NAMALWA (cell line): ENCODE data around the gene TMEM178A.

Source experiments
- DNase-seq: peaks from one replicate; pipeline ENCODE4 v3.0.0-alpha.2; 2015; ENCODE audit warnings: low spot score

The TMEM178A gene

DNA sequence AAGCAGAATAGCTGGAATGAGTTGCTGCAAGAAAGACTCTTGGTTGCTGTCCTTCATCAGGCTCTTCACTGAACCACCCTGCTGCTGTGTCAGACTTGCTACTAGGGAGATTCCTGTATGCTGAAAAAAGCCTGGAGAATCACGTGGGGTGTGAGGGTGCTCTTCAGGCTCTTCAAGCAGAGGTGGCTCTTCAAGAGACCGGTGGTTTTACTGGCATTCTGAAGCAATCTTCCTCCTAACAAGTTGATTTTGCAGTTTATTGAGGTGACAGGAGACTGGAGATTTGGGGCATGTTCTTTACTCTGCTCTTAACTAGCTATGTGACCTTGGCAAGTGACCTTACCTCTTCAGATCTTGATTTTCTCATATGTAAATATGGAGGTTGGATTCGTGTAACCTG is 14.1 kb downstream of the TMEM178A start:
- DNase-seq = no peak

DNA sequence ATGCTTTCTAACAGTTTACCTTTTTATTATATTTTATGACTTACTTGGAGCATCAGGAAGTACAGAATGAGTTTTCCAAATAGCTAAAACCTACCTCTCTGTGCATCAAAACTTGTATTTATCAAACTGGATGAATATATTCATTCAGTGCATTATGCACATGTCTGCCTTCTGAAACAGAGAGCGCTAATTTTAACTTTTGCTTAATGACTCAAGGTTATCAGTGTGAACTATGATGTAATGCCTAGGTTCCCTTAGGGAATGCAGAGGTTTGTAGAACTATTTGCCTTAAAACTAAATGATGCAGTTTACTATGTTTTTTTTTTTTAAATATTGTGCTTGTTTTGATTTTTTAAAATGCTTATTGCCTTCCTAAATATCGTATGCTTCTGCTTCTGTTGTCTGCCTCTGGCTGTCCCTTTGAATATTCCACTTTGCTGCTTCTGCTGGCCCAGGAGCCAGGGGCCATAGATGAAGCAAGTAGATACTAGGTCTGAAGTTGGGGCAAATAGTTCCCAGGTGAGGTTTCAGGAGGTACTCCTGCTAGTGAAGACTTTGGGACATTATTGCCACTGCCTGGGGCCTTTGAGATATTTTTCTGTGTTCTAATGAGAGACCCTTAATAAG is 16.5 kb downstream of the TMEM178A start:
- DNase-seq = no peak

DNA sequence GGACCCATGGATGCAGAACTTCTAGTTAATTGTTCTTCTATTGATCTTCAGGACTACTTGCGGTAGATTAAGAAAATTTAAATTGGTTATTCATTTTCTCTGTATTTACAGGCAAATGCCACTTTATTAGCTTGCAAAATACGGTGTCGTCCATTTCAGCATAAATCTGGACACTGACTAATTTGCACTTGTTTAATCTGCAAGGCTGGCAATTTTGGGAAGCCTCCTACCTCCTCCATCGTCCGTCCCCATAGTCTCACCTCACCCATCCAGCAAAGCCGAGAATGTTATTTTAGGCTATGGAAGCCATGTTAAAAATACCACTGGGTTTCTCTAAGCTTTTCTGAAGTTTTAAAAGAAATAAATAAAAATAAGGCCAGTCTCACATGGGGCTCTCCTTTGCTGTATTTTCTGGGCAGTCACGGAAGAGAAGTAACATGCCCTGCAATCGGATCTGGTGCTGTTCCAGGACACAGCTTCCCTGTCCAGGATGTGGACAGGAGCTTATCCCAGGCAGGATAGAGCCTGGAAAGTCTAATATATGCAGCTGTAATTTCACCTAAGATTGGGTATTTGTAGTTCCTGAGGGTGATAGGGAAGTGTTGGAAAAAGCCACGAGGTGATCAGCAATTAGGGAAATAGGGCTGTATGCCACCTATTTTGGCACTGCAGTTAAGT is 17.4 kb downstream of the TMEM178A start:
- DNase-seq = no peak

DNA sequence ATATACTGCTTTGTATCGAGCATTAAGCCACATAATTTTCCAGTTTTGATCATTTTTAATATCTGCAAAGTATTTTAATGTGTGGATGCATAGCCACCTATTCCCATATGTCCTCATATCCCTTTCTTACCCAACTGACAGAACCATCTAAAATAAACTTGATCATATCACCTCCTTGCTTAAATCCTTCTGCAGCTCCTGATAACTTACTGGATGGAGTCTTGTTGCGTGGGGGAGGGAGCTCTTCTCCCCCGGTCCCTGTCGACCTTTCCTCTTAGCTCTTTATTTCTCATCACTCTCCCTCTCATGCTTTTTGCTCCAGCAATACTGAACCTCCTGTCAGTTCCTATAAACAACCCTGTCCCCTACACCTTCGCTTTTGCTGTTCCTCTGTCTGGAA is 18.7 kb downstream of the TMEM178A start:
- DNase-seq = no peak

DNA sequence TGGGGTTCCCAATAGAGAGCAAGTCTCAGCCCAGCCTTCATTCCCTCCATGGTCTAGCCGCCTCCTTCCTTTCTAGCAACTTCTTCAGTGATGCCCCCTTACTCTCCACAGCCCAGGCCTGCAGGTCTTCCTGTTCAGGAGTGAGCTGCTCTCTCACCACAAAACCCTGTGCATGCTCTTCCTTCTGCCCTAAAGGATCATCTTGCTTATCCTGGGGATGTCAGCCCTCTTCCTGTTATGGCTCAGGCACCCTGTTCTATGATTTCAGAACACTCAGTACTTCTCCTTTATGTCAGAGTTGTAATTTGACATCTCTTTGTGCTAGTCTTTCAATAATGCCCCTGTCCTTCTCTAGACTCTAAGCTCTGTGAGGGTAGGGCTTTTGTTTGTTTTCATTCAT is 19.4 kb downstream of the TMEM178A start:
- no peak for DNase-seq

DNA sequence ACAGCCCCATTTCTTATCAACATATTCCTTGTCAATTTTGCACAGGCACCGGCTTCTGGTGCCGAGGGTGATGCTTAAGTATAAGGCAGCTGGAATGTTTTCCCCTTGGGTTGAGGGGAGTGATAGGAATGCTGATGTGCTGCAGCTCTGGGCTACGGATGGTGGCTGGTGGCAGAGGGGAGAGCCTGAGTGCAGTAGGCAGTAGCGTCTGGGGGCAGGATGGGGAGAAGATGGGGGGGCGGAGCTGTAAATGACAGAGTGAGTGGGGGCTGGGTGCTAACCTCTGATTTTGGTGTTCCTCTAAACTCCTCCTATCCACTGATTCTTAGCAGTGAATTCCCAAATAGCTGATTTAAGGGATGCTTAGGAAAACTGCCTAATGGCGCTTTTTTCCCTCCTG is 20.7 kb downstream of the TMEM178A start:
- no peak for DNase-seq

DNA sequence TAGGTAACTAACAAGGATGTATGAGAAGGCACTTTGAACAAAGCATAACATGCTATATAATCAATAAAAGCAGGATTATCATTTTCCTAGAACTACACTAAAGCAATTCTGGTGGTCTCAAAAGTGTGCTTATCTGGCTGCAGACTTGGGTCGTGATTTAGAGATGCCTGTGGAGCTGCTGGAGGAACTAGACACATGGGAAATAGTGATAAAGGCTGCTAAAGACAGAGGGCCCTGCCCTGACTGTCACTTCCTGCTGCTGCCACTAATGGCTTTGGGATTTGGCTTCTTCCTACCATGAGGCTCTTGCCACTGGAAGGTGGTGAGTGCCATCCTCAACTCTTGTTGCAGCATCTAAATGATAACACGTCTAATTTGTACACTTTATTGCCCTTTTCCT is 22.5 kb downstream of the TMEM178A start:
- DNase-seq = no peak

DNA sequence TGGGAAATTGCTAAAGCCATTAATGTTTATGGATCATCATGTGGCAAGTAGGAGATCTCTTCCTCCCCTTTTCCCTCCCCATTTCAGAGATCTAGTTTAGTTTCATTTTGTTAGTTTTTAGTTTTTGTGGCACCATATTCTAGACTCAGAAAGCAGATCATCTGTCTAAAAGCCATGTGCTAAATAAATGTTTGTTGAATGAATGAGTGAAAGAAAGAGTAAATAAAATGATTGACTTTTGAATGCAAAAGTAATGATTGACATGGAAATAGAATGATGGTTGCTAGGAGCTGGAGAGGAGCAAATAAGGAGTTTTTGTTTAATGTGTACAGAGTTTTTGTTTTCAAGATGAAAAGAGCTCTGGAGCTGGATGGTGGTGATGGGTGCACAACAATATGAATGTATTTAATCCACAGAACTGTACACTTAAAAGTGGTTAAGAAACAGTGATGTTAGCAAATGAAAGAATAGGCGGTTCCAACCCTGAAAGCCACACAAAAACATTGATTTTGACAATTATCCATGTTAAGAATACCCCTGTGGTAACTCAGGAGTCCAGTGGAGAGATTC is 23.6 kb downstream of the TMEM178A start:
- DNase-seq = no peak

DNA sequence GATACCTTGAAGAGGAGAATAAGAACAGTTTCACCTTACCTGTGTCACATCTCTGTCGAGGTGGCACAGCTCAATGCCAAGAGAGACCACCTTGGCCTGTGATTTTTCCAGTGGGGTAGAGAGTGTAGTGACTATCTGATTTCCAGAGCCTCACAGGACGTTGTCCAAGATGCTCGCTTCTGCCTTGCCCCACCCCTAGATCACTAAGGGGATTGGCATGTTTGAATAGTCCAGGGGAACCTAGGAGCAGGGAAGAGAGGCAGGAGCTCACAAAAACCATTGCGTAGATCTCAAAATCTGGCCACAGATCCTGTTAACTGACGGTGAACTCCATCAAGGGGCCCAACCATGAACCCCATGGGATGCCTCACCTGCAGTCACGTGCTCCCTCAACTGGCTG is 24.2 kb downstream of the TMEM178A start:
- no peak for DNase-seq

DNA sequence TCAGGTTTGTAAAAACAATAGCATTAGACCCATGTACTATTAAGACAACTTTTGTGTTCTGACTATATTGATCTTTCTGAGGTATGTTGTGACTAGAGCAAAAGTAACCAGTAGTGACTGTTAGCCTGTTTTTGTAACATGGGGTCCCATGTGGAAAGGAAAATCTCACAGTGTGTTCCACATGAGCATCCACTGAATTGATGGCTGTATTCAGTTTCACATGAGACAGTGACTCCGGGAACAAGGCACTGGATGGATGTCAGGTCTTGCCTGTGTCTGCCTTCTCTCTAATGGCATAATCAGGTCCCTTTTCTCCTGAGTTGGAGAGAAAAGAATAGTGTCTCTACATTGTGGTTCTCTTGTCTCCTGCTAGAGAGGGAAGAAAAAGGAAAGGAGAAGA is 27.5 kb downstream of the TMEM178A start:
- no peak for DNase-seq

DNA sequence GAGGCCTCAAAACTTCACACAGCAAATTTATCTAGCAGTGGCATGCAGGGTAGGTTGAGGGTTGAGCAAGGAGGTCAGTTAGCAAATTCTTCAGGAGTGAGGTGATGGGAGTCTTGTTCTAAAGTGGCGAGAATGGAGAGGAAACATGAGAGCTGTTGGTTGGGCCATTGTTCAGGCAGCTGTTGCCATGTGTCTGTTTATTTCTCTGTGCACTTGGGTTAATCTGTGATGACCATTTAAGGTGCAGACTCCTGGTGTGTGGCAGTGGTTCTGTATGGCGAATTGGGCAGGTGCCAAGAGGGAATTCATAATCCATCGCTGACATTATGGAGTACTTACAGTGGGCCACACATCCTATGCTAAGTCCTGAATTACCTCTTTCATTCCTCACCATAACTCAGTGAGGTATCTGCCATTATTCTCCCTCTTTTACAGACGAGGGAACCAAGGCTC is 30.4 kb downstream of the TMEM178A start:
- DNase-seq = no peak

DNA sequence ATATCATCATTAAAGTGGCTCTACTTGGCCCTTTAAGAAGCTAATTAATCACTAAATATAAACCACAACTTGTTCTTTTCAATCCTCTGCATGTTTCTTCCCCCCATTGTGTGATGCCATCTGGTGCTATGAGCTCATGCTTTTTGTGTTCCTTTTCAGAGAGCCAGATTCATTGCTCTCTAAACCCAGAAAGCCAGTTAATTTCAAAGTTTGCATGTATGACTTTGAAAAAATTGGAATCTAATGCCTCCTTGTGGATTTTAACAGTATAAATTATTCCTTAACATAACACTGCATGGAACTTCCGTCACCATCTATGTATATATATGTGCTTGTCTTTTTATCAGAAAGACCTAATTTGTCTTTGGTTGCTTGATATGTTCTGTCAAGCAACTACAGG is 31.1 kb downstream of the TMEM178A start:
- DNase-seq = peak; percentile 13

DNA sequence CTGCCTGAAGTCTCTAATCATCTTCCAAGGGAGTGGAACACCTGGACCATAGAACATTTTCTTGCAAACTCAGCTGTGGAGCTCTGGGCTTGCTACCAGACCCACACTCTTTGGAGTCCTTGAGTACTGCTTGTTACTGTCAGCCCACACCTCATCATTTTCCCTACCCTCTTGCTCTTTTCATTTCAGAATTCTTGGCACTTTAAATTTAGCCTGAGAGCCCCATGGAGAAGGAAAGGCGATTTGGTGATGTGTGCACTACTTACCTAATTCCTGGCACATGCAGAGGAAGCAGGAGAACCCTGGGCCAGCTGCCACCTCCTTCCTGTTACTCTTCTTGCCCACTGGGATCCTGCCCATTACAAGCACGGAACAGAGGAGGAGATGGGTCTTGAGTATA is 31.7 kb downstream of the TMEM178A start:
- no peak for DNase-seq

DNA sequence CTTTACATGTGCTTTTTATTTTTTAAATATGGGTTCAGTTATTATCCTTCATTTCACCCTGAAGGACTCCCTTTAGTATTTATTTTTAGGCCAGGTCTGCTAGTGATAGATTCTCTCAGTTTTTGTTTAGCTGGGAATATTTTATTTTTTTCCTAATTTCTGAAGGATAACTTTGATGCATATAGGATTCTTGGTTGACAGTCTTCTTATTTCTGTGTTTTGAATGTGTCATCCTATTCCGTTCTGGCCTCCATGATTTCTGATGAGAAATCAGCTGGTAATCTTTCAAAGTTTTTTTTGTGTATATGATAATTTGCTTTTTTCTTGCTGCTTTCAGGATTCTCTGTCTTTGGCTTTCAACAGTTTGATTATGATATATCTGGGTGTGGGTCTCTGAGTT is 35.4 kb downstream of the TMEM178A start:
- DNase-seq = no peak

DNA sequence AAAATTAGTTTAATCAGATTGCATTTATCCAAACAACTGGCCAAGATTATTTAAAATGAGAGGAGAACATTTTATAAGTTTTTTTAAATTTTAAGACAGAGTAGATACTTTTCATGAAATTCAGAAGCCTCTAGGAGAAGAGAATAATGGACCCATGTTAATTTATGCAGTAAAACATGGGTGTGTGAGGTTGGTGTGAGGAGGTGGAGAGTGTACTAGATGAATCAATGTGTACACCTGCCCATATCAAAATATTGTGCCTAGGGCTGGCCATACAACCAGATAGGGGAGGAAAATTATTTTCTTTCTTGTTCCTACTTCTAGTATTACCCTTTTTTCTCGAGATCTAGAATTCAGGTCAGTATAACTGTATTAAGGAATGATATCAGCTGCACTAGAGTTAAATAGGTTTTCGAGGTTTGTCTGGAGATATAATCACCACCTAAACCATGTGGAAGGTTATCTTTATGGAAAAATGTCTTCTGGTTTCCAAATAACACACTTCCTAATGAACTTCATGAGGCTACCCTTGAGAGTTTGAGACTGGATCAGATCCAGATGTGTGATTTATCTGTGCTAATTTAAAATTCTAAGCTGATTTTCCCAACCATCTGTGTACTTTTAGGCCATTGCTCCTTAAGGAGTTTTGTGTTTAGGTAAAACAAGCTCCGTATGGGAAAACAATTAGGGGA is 37.6 kb downstream of the TMEM178A start:
- DNase-seq = no peak

DNA sequence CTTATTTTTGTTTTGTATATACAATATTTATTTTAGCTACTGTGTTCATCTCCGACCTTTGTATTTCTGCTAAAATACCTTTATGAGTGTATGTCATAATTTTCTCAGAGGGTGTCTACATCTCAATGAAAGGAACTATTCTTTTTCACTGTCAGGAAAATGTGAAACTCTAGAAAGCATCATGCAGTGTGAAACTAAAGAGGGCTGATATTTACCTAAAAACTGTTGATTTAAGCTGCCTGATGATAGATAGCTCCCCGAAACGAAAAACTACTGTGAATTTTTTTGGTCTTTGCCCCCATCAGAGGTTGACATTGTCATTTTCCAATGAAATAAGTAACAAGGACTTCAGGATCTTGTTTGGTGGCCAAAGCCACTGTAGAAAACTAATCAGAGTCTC is 38.8 kb downstream of the TMEM178A start:
- no peak for DNase-seq

DNA sequence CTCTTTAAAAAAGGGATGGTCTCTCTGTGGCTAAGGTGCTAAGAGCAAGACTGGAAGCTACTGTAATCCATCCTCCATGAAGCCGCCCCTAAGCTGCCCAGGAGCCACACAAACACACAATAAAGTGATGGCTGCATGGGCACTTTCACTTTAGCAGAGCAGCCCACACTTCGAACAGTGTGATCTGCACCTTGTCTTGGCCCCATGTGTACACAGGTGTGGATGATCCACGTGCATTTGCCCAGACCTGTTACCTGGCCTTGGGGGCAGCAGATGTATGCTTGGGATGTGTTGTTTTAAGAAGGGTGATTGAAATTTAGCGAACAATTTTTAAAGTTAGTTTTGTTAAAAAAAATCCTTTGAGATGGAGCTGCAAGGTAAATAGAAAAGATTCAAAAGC is 39.9 kb downstream of the TMEM178A start:
- DNase-seq = no peak

DNA sequence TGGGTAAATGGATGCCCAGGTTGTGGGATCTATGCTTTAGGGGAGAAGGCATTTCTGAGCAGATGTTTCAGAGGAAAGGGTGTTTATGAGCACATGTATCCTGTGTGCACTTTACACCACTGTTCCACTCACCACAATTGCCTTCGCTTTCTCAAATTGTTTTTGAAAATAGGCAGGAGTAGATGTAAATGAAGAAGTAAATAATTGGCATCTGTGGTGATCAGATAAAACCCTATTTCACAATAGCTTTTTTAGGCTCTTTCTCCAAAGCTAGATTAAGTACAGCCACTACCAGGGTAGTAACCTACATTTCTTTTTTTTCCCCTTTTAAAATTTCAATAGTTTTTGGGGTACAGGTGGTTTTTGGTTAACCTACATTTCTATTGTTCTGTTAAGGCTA is 40.6 kb downstream of the TMEM178A start:
- no peak for DNase-seq

DNA sequence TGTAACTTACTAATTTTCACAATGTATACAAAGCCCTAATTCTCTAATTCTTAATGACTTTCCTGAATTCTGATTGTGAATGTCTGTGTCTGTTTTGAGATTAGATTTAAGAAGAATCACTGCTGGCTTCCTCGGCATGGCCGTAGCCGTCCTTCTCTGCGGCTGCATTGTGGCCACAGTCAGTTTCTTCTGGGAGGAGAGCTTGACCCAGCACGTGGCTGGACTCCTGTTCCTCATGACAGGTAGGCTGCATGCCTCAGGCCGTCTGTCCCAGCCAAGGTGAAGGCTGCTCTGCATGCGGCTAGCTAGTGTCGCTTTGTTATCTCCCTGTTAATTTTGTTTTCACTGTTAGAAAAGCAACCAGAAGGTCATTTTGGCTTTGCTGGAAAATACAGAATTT is 41.2 kb downstream of the TMEM178A start:
- DNase-seq = no peak

DNA sequence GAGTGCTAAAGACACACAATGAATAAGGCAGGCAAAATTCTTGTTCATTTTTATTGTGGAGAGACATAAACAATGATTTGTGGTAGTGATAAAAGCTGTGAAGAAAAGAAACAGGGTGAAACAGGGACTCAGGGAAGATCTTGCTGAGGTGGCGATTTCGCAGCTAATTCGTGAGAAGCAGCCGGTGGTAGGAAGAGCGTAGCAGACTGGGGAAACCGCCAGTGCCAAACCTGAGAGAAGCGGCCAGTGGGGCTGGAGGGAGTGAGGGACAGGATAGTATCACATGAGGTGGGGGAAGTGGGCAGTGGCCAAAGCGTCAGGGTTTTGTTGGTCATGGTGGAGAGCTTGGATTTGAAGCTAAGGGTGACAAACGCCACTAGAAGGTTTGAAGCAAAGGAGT is 42.3 kb downstream of the TMEM178A start:
- DNase-seq = no peak

DNA sequence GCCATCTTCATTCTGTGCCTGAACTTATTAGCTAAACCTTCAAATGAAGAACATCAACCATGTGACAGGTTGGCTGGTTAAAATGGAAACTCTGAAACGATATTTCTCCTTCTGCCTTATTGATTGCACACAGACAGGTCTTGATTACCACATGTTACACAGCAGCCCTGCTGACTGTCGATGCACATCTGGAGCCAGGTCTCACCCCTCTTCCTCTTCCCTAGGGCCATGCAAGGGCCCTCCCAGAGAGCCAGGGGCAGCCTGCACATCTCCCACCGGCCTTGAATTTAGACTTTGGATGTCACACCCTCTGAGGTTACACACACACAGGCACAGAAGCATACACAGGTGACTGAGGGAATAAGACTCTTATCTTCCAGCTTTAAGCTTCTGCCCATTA is 45.1 kb downstream of the TMEM178A start:
- DNase-seq = no peak

DNA sequence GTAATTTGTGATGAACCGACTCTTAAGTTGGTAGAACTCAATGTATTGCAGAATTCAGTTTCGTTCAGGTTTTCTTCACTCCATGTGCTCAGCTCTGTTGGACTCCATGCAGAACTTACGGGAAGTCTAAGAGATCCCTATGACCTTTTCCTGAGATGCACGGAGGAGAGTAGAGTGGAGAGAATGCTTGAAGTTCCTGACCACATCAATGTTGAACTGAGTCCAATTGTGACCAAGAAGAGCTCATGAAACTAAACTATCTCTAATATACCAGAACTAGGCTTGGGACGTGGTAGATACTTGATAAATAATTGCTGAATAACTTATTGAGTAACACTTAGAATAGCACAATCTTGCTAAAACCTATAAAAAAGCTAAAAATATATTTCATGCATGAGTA is 47.2 kb downstream of the TMEM178A start:
- no peak for DNase-seq

DNA sequence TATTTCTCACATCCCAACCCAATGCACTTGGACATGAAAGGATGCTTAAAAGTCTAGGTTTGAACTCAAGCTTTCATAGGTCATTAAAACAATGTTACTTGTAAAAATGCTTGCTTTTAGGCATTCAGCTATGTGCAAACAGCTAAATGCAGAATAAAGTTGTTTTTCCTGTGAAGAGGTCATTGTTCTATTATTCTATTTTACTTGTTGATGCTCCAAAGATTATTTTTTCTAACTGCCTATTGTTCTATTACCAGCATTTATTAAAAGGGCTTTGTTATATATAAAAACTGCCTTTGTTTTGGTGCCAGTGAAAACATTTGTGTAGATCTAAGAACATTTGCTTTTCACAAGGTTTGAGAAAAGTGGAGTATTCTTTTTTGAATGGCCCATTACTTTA is 49.4 kb downstream of the TMEM178A start:
- no peak for DNase-seq
